Placental epithelial cell (primary cell): Measurements from ENCODE around the gene MGST1. TPM values are rescaled to one million over a fixed set of nuclear protein-coding genes. Genes with fewer than 3 reads are reported as not detected.

ENCODE experiments used
- total RNA-seq: library from RNA; depleted of rRNA; stranded (reverse); fragments of >200 nt; gene quantifications from 2 replicates; pipeline ENCODE4 v1.2.3, GENCODE V29; 2012

MGST1 gene
- total RNA-seq, result 8.2 and 15.7 TPM in 2 replicates

GRCh38 chr12:16347391-16348298 is at the start of gene MGST1:
TSS of gene MGST1 (plus strand) at chr12:16347645. CDS start at chr12:16354253, 6,608 bp downstream.

Other genes starting within 250 kb of the MGST1 start
- not detected in 2 replicates for gene SLC15A5, start 70.0 kb upstream of the MGST1 start, total RNA-seq